Ishikawa (cell line): Measurements from ENCODE around the gene ZNF644.

ENCODE experiments used
- CEBPB ChIP-seq: IDR thresholded peaks from 2 replicates; pipeline ENCODE4 v1.6.1; 2012
- CREB1 ChIP-seq: IDR thresholded peaks from 2 replicates; pipeline ENCODE4 v1.6.1; 2012; ENCODE audit warnings: low read depth
- EGR1 ChIP-seq: IDR thresholded peaks from 2 replicates; pipeline ENCODE4 v1.6.1; 2012
- EP300 ChIP-seq: IDR thresholded peaks from 2 replicates; pipeline ENCODE4 v1.6.1; 2012; ENCODE audit warnings: borderline replicate concordance
- FOXM1 ChIP-seq: IDR thresholded peaks from 2 replicates; pipeline ENCODE4 v1.6.1; 2012; ENCODE audit warnings: low read depth, borderline replicate concordance
- MAX ChIP-seq: IDR thresholded peaks from 2 replicates; pipeline ENCODE4 v1.6.1; 2012
- NFIC ChIP-seq: IDR thresholded peaks from 2 replicates; pipeline ENCODE4 v1.6.1; 2012
- RAD21 ChIP-seq: IDR thresholded peaks from 2 replicates; pipeline ENCODE4 v1.6.1; 2012; ENCODE audit warnings: low read depth
- TAF1 ChIP-seq: IDR thresholded peaks from 2 replicates; pipeline ENCODE4 v1.6.1; 2012; ENCODE audit warnings: low read depth, mild to moderate bottlenecking
- TCF12 ChIP-seq: IDR thresholded peaks from 2 replicates; pipeline ENCODE4 v1.6.1; 2012; ENCODE audit warnings: low read depth
- TEAD4 ChIP-seq: IDR thresholded peaks from 2 replicates; pipeline ENCODE4 v1.6.1; 2012
- YY1 ChIP-seq: IDR thresholded peaks from 2 replicates; pipeline ENCODE4 v1.6.1; 2012; ENCODE audit warnings: low read depth
- ZBTB7A ChIP-seq: IDR thresholded peaks from 2 replicates; pipeline ENCODE4 v1.6.1; 2012; ENCODE audit warnings: low read depth

DNA sequence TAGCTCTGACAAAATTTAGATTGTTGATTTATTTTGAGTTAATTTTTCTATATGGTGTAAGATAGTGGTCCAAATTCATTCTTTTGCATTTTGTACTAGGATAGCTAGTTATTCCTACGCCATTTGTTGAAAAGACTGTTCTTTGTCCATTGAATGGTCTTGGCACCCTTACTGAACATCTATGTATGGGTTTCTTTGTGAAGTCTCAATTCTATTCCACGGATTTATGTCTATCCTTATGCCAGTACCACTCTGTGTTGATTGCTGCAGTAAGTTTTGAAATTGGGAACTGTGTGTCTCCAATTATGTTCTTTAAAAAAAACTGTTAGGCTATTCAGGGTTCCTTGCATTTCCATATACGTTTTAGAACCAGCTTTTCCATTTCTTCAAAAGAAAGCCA, 145.7 kb downstream of the ZNF644 start:
- TF ChIP-seq TCF12 (no peak), EP300 (no peak), RAD21 (no peak), EGR1 (no peak), CREB1 (no peak), TEAD4 (no peak), CEBPB (no peak), TAF1 (no peak), FOXM1 (no peak), MAX (no peak), YY1 (no peak), ZBTB7A (no peak), NFIC (no peak)
